HG03060 (cell line): ENCODE results near the gene CPHXL.

Experiments used
- ATAC-seq: cut with Tn5 transposase; IDR thresholded peaks from one replicate; pipeline ENCODE4 v1.9.1; 2021; ENCODE audit warnings: low read depth, moderate number of reproducible peaks; ENCODE audit not compliant: unreplicated experiment

Gene CPHXL

GRCh38 chr16:75726390-75726789 lies at the start of gene CPHXL:
CPHXL (minus strand) TSS chr16:75726490; CDS start chr16:75726442, 48 bp downstream.
- ATAC-seq: no peak

- ATAC-seq: no peak
These were observed 47.9 kb upstream of the CPHXL start for GRCh38 chr16:75774197-75774596.

- no peak for ATAC-seq
These were observed 43.8 kb upstream of the CPHXL start for GRCh38 chr16:75770051-75770450.

- peak; percentile 89 for ATAC-seq
These were observed 38.0 kb upstream of the CPHXL start for GRCh38 chr16:75764154-75764768.

- no peak for ATAC-seq
These were observed 36.9 kb upstream of the CPHXL start for GRCh38 chr16:75763204-75763603.

GRCh38 chr16:75762746-75763145 lies 36.5 kb upstream of the CPHXL start:
- ATAC-seq: no peak

- ATAC-seq: peak; percentile 16
These were observed 34.8 kb upstream of the CPHXL start for GRCh38 chr16:75761108-75761507.

- ATAC-seq: no peak
These were observed 33.8 kb upstream of the CPHXL start for GRCh38 chr16:75760018-75760519.

- ATAC-seq: peak; percentile 28
These were observed 31.9 kb upstream of the CPHXL start for GRCh38 chr16:75758215-75758614.

- no peak for ATAC-seq
These were observed 27.9 kb upstream of the CPHXL start for GRCh38 chr16:75754141-75754540.

- ATAC-seq: no peak
These were observed 24.2 kb upstream of the CPHXL start for GRCh38 chr16:75750528-75750927.

GRCh38 chr16:75746359-75746758 lies 20.1 kb upstream of the CPHXL start:
- ATAC-seq: no peak

- no peak for ATAC-seq
These were observed 19.5 kb upstream of the CPHXL start for GRCh38 chr16:75745823-75746222.

GRCh38 chr16:75745242-75745641 lies 19.0 kb upstream of the CPHXL start:
- ATAC-seq: peak; percentile 46

- ATAC-seq: no peak
These were observed 16.2 kb upstream of the CPHXL start for GRCh38 chr16:75742424-75743047.

- no peak for ATAC-seq
These were observed 7.3 kb upstream of the CPHXL start for GRCh38 chr16:75733305-75734211.

- no peak for ATAC-seq
These were observed 6.6 kb upstream of the CPHXL start for GRCh38 chr16:75732871-75733270.

GRCh38 chr16:75727221-75727620 lies 931 bp upstream of the CPHXL start:
- no peak for ATAC-seq

- no peak for ATAC-seq
These were observed 7.8 kb downstream of the CPHXL start for GRCh38 chr16:75718452-75718851.

- ATAC-seq: no peak
These were observed 11.6 kb downstream of the CPHXL start for GRCh38 chr16:75714661-75715060.

- ATAC-seq: no peak
These were observed 15.9 kb downstream of the CPHXL start for GRCh38 chr16:75710344-75710743.
